ENCODE results near the gene ZDHHC4. TPM values are rescaled to one million over a fixed set of nuclear protein-coding genes. Genes with fewer than 3 reads are reported as not detected.
"Not testable (repeated sequence)": the region's sequence is repeated elsewhere in the genome, so short reads cannot be mapped to it uniquely, and the experiment has no call there.

Gene ZDHHC4
- total and polyA plus RNA-seq, 9 donors = 35.9 to 92.0 (median 47.8) TPM

- 72 to 81% (median 79%) methylated on average over 6 of the region's 6 CpGs for WGBS, 3 donors
- Histone ChIP-seq H3K9me3 (no peaks in the 10 kb centered on the region), H3K27me3 (no peaks in the 10 kb centered on the region), H3K27ac (no peak overlapping the region), H3K4me1 (ENCODE audit: insufficient read depth) (no peaks in the 10 kb centered on the region), H3K4me3 (no peak overlapping the region), H3K36me3 (no peaks in the 10 kb centered on the region)
- intact Hi-C loops (cut with DNase I) = no loop called here
- no peak for DNase-seq
- TF ChIP-seq EP300 (IDR thresholded peaks at IDR 0.05) (no peak), POLR2A (IDR thresholded peaks at IDR 0.05) (no peak)
These were observed 50.8 kb downstream of the ZDHHC4 start for GRCh38 chr7:6628045-6628444.

- Histone ChIP-seq H3K27ac (no peak overlapping the region), H3K4me3 (no peak overlapping the region), H3K27me3 (no peaks in the 10 kb centered on the region), H3K36me3 (no peaks in the 10 kb centered on the region), H3K9me3 (no peaks in the 10 kb centered on the region), H3K4me1 (ENCODE audit: insufficient read depth) (no peaks in the 10 kb centered on the region)
- intact Hi-C loops (cut with DNase I) = no loop called here
- DNase-seq = no peak
- WGBS, 3 donors = 29 to 42% (median 32%) methylated on average over 11 of the region's 11 CpGs
- no peak for TF ChIP-seq POLR2A (IDR thresholded peaks at IDR 0.05)
- no peak for TF ChIP-seq EP300 (IDR thresholded peaks at IDR 0.05)
- TF ChIP-seq CTCF (IDR thresholded peaks at IDR 0.05) = no peak
These were observed 53.0 kb downstream of the ZDHHC4 start for GRCh38 chr7:6630007-6630849.

GRCh38 chr7:6631605-6632004 is 54.4 kb downstream of the ZDHHC4 start:
- TF ChIP-seq EP300 (IDR thresholded peaks at IDR 0.05) (no peak), CTCF (IDR thresholded peaks at IDR 0.05) (no peak), POLR2A (IDR thresholded peaks at IDR 0.05) (no peak)
- Histone ChIP-seq H3K27me3 (no peaks in the 10 kb centered on the region), H3K4me1 (ENCODE audit: insufficient read depth) (peaks cover 4% of the 10 kb centered on the region), H3K27ac (no peak overlapping the region), H3K36me3 (no peaks in the 10 kb centered on the region), H3K4me3 (no peak overlapping the region), H3K9me3 (no peaks in the 10 kb centered on the region)
- 64 to 78% (median 73%) methylated on average over 7 of the region's 7 CpGs for WGBS, 3 donors
- intact Hi-C loops (cut with DNase I) = no loop called here
- DNase-seq = no peak

- no peak for DNase-seq
- Histone ChIP-seq H3K36me3 (no peaks in the 10 kb centered on the region), H3K27me3 (no peaks in the 10 kb centered on the region), H3K9me3 (no peaks in the 10 kb centered on the region), H3K4me1 (ENCODE audit: insufficient read depth) (peaks cover 9% of the 10 kb centered on the region), H3K27ac (no peak overlapping the region), H3K4me3 (no peak overlapping the region)
- TF ChIP-seq CTCF (IDR thresholded peaks at IDR 0.05) (no peak), EP300 (IDR thresholded peaks at IDR 0.05) (no peak), POLR2A (IDR thresholded peaks at IDR 0.05) (no peak)
- intact Hi-C loops (cut with DNase I) = no loop called here
- WGBS, 3 donors = 72 to 76% (median 74%) methylated on average over 8 of the region's 8 CpGs
These were observed 56.8 kb downstream of the ZDHHC4 start for GRCh38 chr7:6634021-6634420.

GRCh38 chr7:6634971-6635370 is 57.7 kb downstream of the ZDHHC4 start:
- H3K27ac ChIP-seq; intact Hi-C loops (cut with DNase I); DNase-seq; H3K4me1 ChIP-seq (ENCODE audit: insufficient read depth); H3K27me3 ChIP-seq; H3K4me3 ChIP-seq; H3K36me3 ChIP-seq; H3K9me3 ChIP-seq: not testable (repeated sequence)
- 86 to 93% (median 92%) methylated on average over 5 of the region's 5 CpGs for WGBS, 3 donors
